ENCODE measurements around the gene PKD1.

PKD1 gene

DNA sequence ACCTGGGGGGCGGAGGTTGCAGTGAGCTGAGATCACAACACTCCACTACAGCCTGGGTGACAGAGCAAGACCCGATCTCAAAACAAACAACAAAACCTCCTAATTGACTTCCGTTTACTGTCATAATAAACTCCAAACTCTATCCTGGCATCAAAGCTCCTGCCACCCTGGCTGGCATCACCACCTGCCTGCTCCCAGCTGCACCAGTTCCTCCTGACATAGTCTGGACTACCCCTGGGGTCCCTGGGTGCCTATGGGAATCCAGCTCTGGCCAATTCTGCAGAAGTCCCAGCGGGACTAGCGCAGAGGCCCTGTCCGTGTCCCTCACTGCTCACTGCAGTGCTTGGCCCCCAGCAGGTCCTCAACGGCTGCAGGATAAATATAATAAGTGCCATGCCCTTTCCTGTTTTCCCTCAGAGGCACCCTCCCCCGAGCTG is 88.8 kb downstream of the PKD1 start:
- no peak for DNase-seq (ENCODE audit: low spot score)

DNA sequence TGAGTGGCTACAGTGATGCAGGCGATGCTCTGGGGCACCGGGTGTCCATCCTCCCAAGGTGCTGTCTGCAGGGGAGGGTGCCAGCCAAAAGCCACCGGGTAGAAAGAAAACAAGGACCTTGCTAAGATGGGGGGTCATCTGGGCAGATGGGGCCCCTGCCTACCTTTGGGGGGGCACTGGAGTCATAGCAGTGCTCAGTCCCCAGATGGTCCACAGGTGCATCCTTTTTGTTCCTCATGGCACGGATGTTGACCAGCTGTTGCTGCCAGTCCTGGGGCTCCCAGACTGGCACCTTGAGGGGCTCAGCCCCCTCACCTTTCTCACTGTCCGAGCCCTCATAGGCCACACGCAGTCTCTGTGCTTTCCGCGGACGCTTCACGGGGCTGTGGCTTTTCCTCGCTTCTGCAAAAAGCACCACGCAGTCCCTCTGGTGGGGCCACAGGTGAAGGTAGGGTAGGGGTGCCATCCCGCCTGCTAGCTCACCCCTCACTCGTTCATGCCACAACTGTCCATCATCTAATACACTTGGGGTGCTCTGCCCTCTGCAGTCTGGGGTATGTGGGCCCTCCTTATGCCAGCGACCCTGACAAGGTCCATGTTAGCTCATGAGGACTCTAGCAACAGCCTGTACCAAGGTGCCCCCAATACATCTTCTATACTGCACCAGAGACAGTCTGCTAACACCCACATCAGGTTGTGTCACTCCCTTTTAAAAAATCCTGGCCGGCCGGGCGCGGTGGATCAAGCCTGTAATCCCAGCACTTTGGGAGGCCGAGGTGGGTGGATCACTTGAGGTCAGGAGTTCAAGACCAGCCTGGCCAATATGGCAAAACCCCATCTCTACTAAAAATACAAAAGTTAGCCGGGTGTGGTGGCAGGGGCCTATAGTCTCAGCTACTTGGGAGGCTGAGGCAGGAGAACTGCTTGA is 89.5 kb downstream of the PKD1 start:
- no peak for DNase-seq (ENCODE audit: low spot score)

DNA sequence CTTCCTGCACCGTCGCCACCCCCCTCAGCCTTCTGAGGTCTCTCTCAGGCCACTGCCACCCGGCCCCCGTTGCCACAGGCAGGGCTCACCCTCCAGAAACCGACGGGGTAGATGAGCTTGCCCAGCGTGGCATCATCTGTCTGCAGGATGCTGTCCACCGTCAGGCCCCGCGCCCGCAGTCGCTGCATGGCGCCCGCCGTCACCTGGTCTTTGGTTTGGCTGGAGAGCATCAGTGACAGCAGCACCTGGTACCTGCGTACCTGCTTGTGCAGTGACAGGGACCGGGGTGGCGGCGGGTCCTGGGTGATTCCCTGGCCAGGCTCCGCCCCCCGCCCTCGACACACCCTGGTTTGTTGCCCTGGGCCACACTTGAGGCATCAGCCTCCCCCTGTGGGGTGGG is 91.2 kb downstream of the PKD1 start:
- DNase-seq (ENCODE audit: low spot score), result no peak

DNA sequence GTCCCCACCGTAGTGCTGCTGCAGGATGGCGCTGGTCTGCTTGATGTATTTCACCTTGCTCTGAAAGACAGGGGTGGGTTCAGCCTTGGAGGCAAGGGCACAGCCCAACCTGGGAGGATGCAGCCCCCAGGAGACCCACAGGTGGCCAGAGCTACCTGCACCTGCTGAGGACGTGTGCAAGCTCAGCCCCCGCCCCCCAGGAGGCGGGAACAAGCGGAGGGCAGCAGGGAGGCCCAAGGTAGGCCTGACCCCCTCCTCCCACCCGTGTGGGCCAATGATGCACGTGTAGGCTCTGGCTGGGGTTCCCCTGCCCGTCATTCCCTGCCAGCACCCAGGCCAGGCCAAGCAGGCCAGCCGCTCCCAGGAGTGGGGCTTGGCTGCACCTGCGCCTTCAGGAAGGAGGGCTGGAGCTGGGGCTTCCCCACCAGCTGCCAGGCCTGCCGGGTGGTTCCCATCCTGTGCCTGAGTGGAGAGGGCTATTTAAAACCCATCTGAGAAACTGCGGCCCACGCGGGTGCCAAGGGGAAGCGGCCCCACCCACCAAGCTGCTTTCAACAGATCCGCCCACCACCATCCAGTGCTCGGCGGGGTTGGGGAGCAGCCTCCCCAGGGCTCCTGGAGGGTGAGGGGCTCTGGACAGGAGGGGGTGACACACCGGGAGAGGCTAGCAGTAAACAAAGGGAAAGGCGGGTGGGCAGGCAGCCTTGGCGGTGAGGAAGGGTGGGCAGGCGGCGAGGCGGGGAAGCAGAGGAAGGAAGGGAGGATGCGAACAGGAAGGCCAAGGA is 91.8 kb downstream of the PKD1 start:
- no peak for DNase-seq (ENCODE audit: low spot score)

DNA sequence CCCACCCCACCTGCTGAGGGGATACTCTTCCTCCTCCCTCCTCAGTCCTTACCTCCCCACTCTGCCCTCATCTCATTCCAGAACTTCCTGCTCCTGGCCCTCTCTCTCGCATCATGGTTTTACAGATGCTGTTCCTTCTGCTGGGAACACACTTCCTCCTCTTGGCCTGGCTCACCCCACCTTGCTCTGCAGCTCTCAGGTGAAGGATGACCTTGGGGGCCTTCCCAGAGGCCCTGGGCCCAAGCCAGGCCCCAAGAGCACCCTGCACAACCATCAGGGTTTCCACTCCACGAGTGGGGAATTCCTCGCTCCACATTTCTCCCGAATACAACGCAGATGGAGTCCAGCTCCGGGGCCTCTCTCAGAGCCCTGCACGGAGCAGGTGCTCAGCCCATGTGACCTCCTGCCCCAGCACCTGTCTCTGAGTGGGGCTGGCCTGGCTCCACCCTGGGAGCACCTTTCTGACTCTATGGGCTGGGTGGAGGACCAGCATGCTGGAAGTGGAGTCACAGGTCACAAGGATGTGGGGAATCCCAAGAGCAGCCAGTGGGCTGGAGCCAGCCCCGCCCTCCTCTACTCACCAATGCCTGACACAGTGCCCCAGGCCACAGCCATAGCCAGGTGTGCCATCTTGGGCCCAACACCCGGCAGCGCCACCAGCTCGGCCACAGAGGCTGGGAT is 92.6 kb downstream of the PKD1 start:
- no peak for DNase-seq (ENCODE audit: low spot score)

DNA sequence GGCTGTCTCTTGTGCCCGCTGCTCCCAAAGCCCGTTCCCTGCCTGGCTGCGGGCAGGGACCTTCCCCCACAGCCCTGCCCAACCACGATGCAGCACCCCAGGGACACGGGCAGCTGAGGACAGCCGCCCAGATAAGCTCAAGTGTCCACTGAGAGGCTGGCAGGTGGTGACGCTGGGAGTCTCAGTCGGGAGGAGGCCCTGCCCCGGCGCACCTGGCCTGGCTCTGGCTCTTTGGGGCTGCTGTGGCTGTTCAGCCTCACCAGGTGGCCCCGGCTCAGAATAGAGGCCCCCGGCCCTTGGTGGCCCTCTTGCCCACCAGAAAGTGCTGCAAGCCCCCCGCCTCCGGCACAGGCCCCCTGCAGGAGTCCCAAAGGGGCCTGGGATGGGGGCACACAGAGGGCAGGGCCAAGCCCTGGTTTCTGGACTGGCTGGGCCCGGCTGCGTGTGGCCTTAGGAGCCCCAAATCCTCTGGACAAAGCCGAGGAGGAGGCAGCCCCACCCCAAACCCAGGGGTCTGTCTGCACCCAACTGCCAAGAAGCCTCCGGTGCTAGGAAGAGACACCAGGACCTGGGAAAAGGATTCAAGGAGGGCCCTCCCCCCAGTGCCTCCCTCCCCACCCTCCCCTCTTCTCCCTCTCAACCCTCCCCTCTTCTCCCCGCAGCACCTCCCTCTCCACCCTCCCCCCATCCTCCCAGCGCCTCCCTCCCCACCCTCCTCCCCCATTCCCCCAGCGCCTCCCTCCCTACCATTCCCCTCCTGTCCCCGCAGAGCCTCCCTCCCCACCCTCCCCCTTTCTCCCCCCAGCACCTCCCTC is 93.3 kb downstream of the PKD1 start:
- no peak for DNase-seq (ENCODE audit: low spot score)

DNA sequence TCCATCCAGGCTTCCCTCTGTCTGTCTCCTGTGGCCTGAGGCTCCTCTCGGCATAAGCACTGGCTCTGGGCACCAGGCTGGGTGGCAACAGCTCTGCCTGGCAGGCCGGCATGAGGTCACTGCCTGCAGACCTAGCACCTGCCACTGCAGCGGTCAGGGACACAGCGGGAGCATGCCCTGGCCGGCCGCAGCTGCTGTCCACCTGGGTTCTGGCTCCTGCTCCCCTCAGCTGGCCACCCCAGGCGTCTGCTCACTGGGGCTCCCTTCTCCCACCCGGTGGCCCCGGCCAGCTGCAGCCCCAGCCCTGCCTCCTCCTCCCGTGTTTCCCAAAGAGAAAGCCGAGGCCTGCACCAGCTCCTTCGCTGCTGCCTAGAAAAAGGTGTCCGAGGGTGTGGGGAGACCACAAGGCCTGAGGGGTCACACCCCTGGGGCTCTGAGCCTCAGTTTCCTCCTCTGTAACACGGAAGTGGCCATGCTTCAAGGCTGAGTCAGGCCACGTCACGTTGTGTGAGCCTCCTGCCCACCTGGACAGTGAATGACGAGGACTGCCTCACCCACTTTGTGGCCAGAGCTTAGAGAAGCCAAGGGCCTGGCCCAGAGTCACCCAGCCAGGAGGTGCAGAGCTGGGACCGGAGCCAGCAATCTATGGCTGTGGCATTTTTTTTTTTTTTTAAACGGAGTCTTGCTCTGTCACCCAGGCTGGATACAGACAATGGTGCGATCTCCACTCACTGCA is 94.7 kb downstream of the PKD1 start:
- DNase-seq (ENCODE audit: low spot score), result no peak

DNA sequence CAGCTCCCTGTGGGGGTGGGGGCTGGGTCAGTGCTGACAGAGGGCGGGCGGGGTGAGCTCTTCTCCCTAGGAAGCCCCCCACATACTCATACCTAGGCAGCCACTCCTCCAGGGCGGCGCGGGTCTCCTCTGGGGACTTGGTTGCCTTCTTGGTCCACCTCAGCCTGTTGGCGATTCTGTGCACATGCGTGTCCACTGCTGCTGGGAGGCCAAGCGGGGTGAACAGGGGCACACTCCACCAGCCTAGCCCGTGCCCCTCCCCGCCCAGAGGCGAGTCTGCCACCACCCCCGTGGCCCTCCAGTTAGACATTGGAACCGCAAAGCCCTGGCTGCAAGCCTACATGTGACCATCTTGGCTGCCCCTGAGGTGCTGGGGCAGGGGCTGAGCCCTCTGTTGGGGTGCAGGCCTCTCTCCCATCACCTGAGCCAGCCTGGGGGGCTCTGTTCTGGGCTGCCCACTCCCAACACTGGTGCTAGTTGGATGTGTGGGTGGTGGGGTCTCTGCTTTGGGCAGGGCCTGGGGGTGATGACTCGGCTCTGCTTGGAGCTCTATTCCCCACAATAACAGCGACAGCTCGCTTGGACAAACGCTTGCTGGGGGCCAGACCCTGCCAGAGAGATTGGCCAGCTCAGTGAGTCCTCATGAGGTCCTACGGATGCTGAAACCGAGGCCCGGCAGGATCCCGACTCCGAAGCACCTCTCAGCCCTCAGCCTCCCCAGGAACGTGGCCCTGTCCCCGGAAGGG is 95.5 kb downstream of the PKD1 start:
- no peak for DNase-seq (ENCODE audit: low spot score)

DNA sequence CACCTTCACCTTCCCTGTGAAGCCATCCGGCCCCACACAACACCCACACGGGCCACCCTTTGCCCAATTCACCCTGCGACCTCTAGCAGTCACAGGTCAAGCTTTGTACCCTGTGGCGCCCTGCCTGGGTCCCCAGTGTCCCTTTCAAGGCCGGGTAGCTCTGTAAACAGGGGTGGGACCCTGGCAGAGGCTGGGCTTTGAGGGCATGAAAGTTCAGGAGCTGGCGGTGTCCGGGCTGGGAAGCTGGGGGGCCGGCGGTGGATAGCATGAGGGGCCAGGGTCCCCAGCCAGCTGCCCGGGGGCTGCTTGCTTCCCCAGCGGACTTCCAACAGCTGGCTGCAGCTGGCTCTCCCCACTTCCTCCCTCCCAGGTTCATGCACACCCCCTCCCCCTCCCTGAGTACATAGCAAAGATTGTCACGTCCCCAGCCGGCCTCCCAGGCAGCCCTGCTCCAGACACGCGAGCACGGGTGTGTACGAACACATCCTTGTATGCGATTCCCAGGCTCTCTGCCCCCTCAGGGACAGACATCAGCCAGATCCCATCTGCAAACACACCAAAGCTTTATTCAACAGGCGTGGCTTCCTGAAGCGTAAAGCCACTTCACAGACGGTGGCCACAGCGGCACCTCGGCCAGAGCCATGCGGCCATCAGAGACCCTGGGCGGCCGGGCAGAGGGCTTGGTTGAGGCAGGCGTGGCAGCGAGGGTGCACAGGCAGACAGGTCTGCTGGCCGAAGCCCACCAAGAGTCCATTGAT is 96.2 kb downstream of the PKD1 start:
- no peak for DNase-seq (ENCODE audit: low spot score)
